Mesothelial cell of epicardium (in vitro differentiated cells): ENCODE data around the gene ATXN7L3. TPM values are rescaled to one million over a fixed set of nuclear protein-coding genes. Genes with fewer than 3 reads are reported as not detected.
"Not testable (repeated sequence)": the region's sequence is repeated elsewhere in the genome, so short reads cannot be mapped to it uniquely, and the experiment has no call there.

ENCODE experiments used
- DNase-seq, 2 experiments: peaks; one replicate each; pipeline ENCODE4 v3.0.0; 2021; ENCODE audit warnings: low spot score in 2 of 2; ENCODE audit not compliant: unreplicated experiment in 2 of 2
- H3K27ac Mint-ChIP-seq: 2 replicates; pipeline ENCODE4 v1.8.0; 2021; ENCODE audit warnings: mixed read lengths
- H3K27me3 Mint-ChIP-seq: 2 replicates; pipeline ENCODE4 v1.8.0; 2021; ENCODE audit warnings: low read depth, mixed read lengths
- H3K36me3 Mint-ChIP-seq: 2 replicates; pipeline ENCODE4 v1.8.0; 2021; ENCODE audit warnings: mixed read lengths
- H3K4me1 Mint-ChIP-seq: 2 replicates; pipeline ENCODE4 v1.8.0; 2021; ENCODE audit warnings: mixed read lengths
- H3K4me3 Mint-ChIP-seq: 2 replicates; pipeline ENCODE4 v1.8.0; 2021; ENCODE audit warnings: mild to moderate bottlenecking, moderate library complexity, mixed read lengths
- H3K9me3 Mint-ChIP-seq: 2 replicates; pipeline ENCODE4 v1.8.0; 2021; ENCODE audit warnings: mixed read lengths
- CTCF ChIP-seq: fragments of 200-600 bp; sonication (generic); IDR thresholded peaks from one replicate; pipeline ENCODE4 v1.5.0; 2021; ENCODE audit warnings: antibody characterized with exemption; ENCODE audit not compliant: unreplicated experiment
- microRNA-seq: library from miRNA; unstranded; fragments of <30 nt; microRNA quantifications from one replicate; pipeline ENCODE4 v1.2.0, GENCODE V29; 2021; ENCODE audit warnings: inconsistent platforms, mixed read lengths
- total RNA-seq: library from RNA; stranded (reverse); gene quantifications from 3 replicates; pipeline ENCODE4 v1.2.1, GENCODE V29; 2021

Gene ATXN7L3
- total RNA-seq, 1 donor from 2014 or later = 137 TPM

GRCh38 chr17:44146375-44147346 lies 53.0 kb downstream of the ATXN7L3 start:
- Mint-ChIP-seq H3K27me3 (no peaks in the 10 kb centered on the region), H3K27ac (no peak overlapping the region), H3K4me3 (no peak overlapping the region), H3K4me1 (peaks cover 4% of the 10 kb centered on the region), H3K9me3 (no peaks in the 10 kb centered on the region), H3K36me3 (no peaks in the 10 kb centered on the region)
- TF ChIP-seq CTCF = no peak
- no peak for DNase-seq

GRCh38 chr17:44144966-44145739 lies 54.5 kb downstream of the ATXN7L3 start:
- Mint-ChIP-seq H3K9me3 (no peaks in the 10 kb centered on the region), H3K27ac (no peak overlapping the region), H3K36me3 (no peaks in the 10 kb centered on the region), H3K4me3 (no peak overlapping the region), H3K27me3 (no peaks in the 10 kb centered on the region), H3K4me1 (peaks cover 4% of the 10 kb centered on the region)
- no peak for DNase-seq
- no peak for TF ChIP-seq CTCF

GRCh38 chr17:44143921-44144320 lies 55.8 kb downstream of the ATXN7L3 start:
- H3K9me3 Mint-ChIP-seq, H3K27ac Mint-ChIP-seq, H3K4me3 Mint-ChIP-seq: not testable (repeated sequence)

More at GRCh38 chr17:44143921-44144320, 55.8 kb downstream of the ATXN7L3 start:
- DNase-seq, H3K4me1 Mint-ChIP-seq, H3K27me3 Mint-ChIP-seq, H3K36me3 Mint-ChIP-seq: not testable (repeated sequence)

Small RNA genes lying within 50 kb of the gene (microRNA-seq; reads per million reads assigned to microRNA genes)
- not detected for gene MIR6782

Other genes starting within 250 kb of the ATXN7L3 start
- not detected in 3 replicates for gene PYY, start 245.9 kb downstream of the ATXN7L3 start, total RNA-seq
- gene NAGS, start 195.3 kb downstream of the ATXN7L3 start, total RNA-seq = 0.42 to 0.88 TPM (median 0.82 TPM) in 3 replicates
- gene TMEM101, start 184.9 kb downstream of the ATXN7L3 start, total RNA-seq = 34.2 to 36.4 TPM (median 35.8 TPM) in 3 replicates
- gene LSM12, start 133.2 kb downstream of the ATXN7L3 start, total RNA-seq = 51.4 to 60.8 TPM (median 58.0 TPM) in 3 replicates
- gene G6PC3, start 129.1 kb downstream of the ATXN7L3 start, total RNA-seq = 58.3 to 63.2 TPM (median 61.4 TPM) in 3 replicates
- gene HDAC5, start 76.2 kb downstream of the ATXN7L3 start, total RNA-seq = 33.4 to 34.1 TPM (median 33.5 TPM) in 3 replicates
- 6.0 to 6.4 TPM (median 6.2 TPM) in 3 replicates for gene HROB, start 58.0 kb downstream of the ATXN7L3 start, total RNA-seq
- gene ASB16, start 29.2 kb downstream of the ATXN7L3 start, total RNA-seq = 0.14 to 0.16 TPM in 2 of 3 replicates, not detected in the other
- gene TMUB2, start 12.9 kb downstream of the ATXN7L3 start, total RNA-seq = 35.7 to 39.0 TPM (median 37.0 TPM) in 3 replicates
- 113 to 120 TPM (median 119 TPM) in 3 replicates for gene UBTF, start 19.8 kb upstream of the ATXN7L3 start, total RNA-seq
- gene SLC4A1, start 68.3 kb upstream of the ATXN7L3 start, total RNA-seq = not detected in 3 replicates
- gene RUNDC3A, start 108.7 kb upstream of the ATXN7L3 start, total RNA-seq = 0.34 to 0.60 TPM (median 0.53 TPM) in 3 replicates
- 106 to 113 TPM (median 112 TPM) in 3 replicates for gene SLC25A39, start 124.9 kb upstream of the ATXN7L3 start, total RNA-seq
- 128 to 144 TPM (median 137 TPM) in 3 replicates for gene GRN, start 145.4 kb upstream of the ATXN7L3 start, total RNA-seq
- 58.0 to 64.7 TPM (median 60.7 TPM) in 3 replicates for gene FAM171A2, start 164.0 kb upstream of the ATXN7L3 start, total RNA-seq
- gene ITGA2B, start 189.8 kb upstream of the ATXN7L3 start, total RNA-seq = 12.2 to 15.9 TPM (median 13.6 TPM) in 3 replicates